Vagina (tissue), 2 donors: ENCODE measurements around the gene TMEM178B. TPM values are rescaled to one million over a fixed set of nuclear protein-coding genes. Genes with fewer than 3 reads are reported as not detected.

Source experiments
- DNase-seq, 2 donors: peaks; one replicate each; pipeline ENCODE4 v3.0.0-alpha.2; 2017; ENCODE audit errors: extremely low spot score in 2 of 2
- H3K27ac ChIP-seq: fragments of 200-600 bp; sonication (generic); one replicate; pipeline ENCODE4 v1.5.1; 2019
- H3K27me3 ChIP-seq: fragments of 200-600 bp; sonication (generic); one replicate; pipeline ENCODE4 v1.5.1; 2019
- H3K36me3 ChIP-seq, 2 donors: fragments of 200-600 bp; sonication (generic); one replicate each; pipeline ENCODE4 v1.5.1; 2017 to 2019
- H3K4me1 ChIP-seq: fragments of 200-600 bp; sonication (generic); one replicate; pipeline ENCODE4 v1.5.1; 2019
- H3K4me3 ChIP-seq, 2 donors: fragments of 200-600 bp; sonication (generic); 1 replicate in 1 of 2; 2 replicates in 1 of 2; pipeline ENCODE4 v1.5.1; 2016 to 2019
- H3K9me3 ChIP-seq: fragments of 200-600 bp; sonication (generic); one replicate; pipeline ENCODE4 v1.5.1; 2019
- CTCF ChIP-seq, 3 experiments: fragments of 450-650 bp in 2 of 3; fragments of 200-600 bp in 1 of 3; sonication (generic) in 1 of 3; IDR thresholded peaks; one replicate each; pipeline ENCODE4 v1.5.1; 2017 to 2019; ENCODE audit warnings: antibody characterized with exemption in 3 of 3, mild to moderate bottlenecking in 2 of 3, moderate library complexity in 2 of 3
- POLR2A ChIP-seq, 2 donors: fragments of 450-650 bp; IDR thresholded peaks; one replicate each; pipeline ENCODE4 v1.6.1; 2017; ENCODE audit warnings: antibody characterized with exemption in 2 of 2, mild to moderate bottlenecking in 2 of 2, moderate library complexity in 2 of 2
- POLR2AphosphoS5 ChIP-seq, 2 donors: sonication (generic); formaldehyde crosslinking; IDR thresholded peaks; one replicate each; pipeline ENCODE4 v1.9.0; 2017; ENCODE audit warnings: antibody characterized with exemption in 2 of 2, mild to moderate bottlenecking in 2 of 2, low read depth in 1 of 2; ENCODE audit not compliant: insufficient read depth in 1 of 2
- intact Hi-C: fragments of 100-400 bp; cut with DNase I; formaldehyde crosslinking; loops from one replicate; pipeline ENCODE4 v1.15.1; 2023
- total RNA-seq: library from RNA; depleted of rRNA; stranded (reverse); fragments of >200 nt; gene quantifications from one replicate; pipeline ENCODE4 v1.2.3, GENCODE V29; 2016

The TMEM178B gene
- total RNA-seq, 1 donor from 2014 or later, result 1.2 TPM

DNA sequence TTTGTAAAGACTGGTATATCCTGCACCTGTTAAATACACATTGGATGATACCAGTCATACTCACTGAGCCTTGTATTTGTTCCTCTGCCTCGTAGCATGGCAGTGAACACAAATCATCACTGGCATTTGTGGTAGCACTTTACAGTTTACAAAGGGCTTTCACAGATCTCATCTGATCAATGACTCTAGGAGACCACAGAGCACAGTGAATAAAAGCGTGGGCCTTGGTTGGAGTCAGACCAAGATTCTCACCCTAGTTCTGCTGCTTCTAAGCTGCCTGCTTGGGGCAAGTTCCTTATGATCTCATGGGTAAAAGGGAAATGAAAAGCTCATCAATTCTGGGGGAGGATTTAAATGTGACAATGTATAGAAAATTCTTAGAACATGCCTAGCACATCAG is 347.4 kb downstream of the TMEM178B start:
- Histone ChIP-seq H3K36me3 (no peaks in the 10 kb centered on the region), H3K4me3 (no peak overlapping the region)
- no peak for TF ChIP-seq POLR2AphosphoS5 (IDR thresholded peaks at IDR 0.05; ENCODE audit: insufficient read depth in 1 of 2, low read depth in 1 of 2)
- no peak for TF ChIP-seq CTCF (IDR thresholded peaks at IDR 0.05)
- TF ChIP-seq POLR2A (IDR thresholded peaks at IDR 0.05), result no peak

GRCh38 chr7:141427134-141427533 is 353.3 kb downstream of the TMEM178B start:
- H3K27ac ChIP-seq, result no peak overlapping the region
- intact Hi-C loops, result no loop called here
- TF ChIP-seq CTCF (IDR thresholded peaks at IDR 0.05) (no peak), POLR2AphosphoS5 (IDR thresholded peaks at IDR 0.05; ENCODE audit: insufficient read depth in 1 of 2, low read depth in 1 of 2) (no peak), POLR2A (IDR thresholded peaks at IDR 0.05) (no peak)
- no peak for DNase-seq
- no peaks in the 10 kb centered on the region for H3K9me3 ChIP-seq
- no peaks in the 10 kb centered on the region for H3K4me1 ChIP-seq
- no peaks in the 10 kb centered on the region for H3K27me3 ChIP-seq
- no peak overlapping the region for H3K4me3 ChIP-seq
- H3K36me3 ChIP-seq, result no peaks in the 10 kb centered on the region

More for the DNA sequence above, 347.4 kb downstream of the TMEM178B start:
- H3K27me3 ChIP-seq, result no peaks in the 10 kb centered on the region
- H3K9me3 ChIP-seq, result no peaks in the 10 kb centered on the region
- H3K4me1 ChIP-seq, result no peaks in the 10 kb centered on the region
- intact Hi-C loops, result no loop called here
- no peak overlapping the region for H3K27ac ChIP-seq
- no peak for DNase-seq

GRCh38 chr7:141430455-141431139 is 356.7 kb downstream of the TMEM178B start:
- TF ChIP-seq CTCF (IDR thresholded peaks at IDR 0.05) (no peak), POLR2AphosphoS5 (IDR thresholded peaks at IDR 0.05; ENCODE audit: insufficient read depth in 1 of 2, low read depth in 1 of 2) (no peak), POLR2A (IDR thresholded peaks at IDR 0.05) (no peak)
- Histone ChIP-seq H3K27ac (no peak overlapping the region), H3K4me3 (no peak overlapping the region), H3K9me3 (no peaks in the 10 kb centered on the region), H3K36me3 (no peaks in the 10 kb centered on the region), H3K27me3 (no peaks in the 10 kb centered on the region), H3K4me1 (no peaks in the 10 kb centered on the region)
- intact Hi-C loops, result no loop called here
- DNase-seq, result no peak

DNA sequence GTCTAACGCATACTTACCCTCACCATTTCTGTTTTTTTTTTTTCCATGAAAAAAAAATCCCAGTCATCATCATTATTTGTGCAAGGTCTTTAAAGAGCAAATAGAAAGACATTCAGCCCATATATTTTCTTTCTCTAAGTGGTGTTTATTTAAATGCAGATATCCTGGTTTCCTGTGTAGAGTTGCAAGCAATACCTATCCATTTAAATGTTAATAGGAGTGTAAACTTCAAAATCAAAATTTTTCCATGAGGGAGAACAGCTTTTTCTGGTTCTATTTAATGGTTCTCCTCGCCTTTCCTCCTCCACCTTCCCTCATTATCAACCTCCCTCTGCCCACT is 357.2 kb downstream of the TMEM178B start:
- intact Hi-C loops, result no loop called here
- no peak for TF ChIP-seq POLR2AphosphoS5 (IDR thresholded peaks at IDR 0.05; ENCODE audit: insufficient read depth in 1 of 2, low read depth in 1 of 2)
- no peak for TF ChIP-seq POLR2A (IDR thresholded peaks at IDR 0.05)
- no peak for TF ChIP-seq CTCF (IDR thresholded peaks at IDR 0.05)
- no peaks in the 10 kb centered on the region for H3K27me3 ChIP-seq
- no peaks in the 10 kb centered on the region for H3K4me1 ChIP-seq
- H3K27ac ChIP-seq, result no peak overlapping the region
- no peaks in the 10 kb centered on the region for H3K9me3 ChIP-seq
- no peak overlapping the region for H3K4me3 ChIP-seq
- DNase-seq, result no peak
- H3K36me3 ChIP-seq, result no peaks in the 10 kb centered on the region

DNA sequence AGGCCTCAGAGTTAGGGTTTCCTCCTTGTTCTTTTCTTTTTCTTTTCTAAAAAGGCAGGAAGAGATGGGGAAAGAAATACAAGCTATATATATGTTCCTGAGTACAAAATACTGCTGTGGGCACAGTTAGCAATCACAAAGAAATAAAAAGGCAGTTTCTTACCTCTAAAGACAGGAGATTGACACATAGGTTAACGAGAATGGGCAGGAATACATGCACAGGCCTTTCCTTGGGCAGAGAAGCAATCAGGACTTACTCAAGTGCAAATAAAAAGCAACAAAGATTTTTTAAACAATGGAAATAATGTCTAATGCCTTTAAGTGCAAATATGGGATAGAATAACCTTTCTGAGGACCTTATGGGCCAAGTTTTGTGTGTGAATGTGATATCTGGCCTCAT is 357.8 kb downstream of the TMEM178B start:
- DNase-seq, result no peak
- Histone ChIP-seq H3K27ac (no peak overlapping the region), H3K9me3 (no peaks in the 10 kb centered on the region), H3K4me3 (no peak overlapping the region), H3K27me3 (no peaks in the 10 kb centered on the region), H3K4me1 (no peaks in the 10 kb centered on the region), H3K36me3 (no peaks in the 10 kb centered on the region)
- TF ChIP-seq POLR2AphosphoS5 (IDR thresholded peaks at IDR 0.05; ENCODE audit: insufficient read depth in 1 of 2, low read depth in 1 of 2) (no peak), CTCF (IDR thresholded peaks at IDR 0.05) (no peak), POLR2A (IDR thresholded peaks at IDR 0.05) (no peak)
- intact Hi-C loops, result no loop called here
